Astrocyte (in vitro differentiated cells and primary cell): ENCODE measurements around the gene DNAH3.

ENCODE experiments used
- EZH2 ChIP-seq: IDR thresholded peaks from 2 replicates; pipeline ENCODE4 v1.6.1; 2012; ENCODE audit warnings: mild to moderate bottlenecking, low read length, inconsistent platforms; ENCODE audit not compliant: insufficient read depth
- TF ChIP-seq, protein P1 (sequence below): IDR thresholded peaks from 2 replicates; pipeline ENCODE4 v1.5.1; 2011; ENCODE audit warnings: low read depth, mild to moderate bottlenecking, inconsistent platforms, low read length, moderate library complexity; ENCODE audit not compliant: insufficient read depth

DNA sequence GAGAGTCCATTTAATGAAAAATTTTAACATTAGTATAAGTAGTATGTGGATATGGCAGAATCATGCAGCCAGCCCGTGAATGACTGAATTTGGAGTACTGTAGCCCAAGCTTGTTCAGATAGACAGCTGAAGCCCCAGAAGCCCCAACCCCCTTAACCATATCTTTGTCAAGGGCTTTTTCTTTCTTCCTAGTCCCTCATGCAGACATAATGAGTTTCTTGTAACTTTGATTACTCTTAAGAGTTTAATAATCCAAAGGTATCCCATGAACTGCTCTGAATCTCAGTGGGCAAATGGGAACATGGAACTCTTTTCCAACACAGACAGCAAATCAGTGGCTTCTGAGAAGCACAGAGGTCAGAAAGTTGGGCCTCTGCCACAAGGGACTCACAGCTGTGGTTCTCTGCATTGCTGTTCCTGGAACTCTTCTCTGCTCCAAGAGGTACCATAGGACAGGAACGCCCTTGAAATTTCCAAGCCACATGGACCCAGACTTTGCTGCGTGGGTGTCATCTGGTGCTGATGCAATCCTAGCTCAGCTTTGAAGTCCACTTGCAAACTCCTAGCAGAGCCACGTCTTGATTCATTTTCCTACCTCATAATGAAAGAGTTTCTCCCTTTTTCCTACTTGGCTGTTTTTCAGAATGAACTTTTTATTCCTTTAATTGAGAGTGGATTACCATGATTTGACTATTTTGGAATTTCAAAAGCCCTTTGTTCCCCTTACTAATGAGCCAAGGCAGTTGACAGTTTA, 232.0 kb downstream of the DNAH3 start:
- TF ChIP-seq, protein P1, sequence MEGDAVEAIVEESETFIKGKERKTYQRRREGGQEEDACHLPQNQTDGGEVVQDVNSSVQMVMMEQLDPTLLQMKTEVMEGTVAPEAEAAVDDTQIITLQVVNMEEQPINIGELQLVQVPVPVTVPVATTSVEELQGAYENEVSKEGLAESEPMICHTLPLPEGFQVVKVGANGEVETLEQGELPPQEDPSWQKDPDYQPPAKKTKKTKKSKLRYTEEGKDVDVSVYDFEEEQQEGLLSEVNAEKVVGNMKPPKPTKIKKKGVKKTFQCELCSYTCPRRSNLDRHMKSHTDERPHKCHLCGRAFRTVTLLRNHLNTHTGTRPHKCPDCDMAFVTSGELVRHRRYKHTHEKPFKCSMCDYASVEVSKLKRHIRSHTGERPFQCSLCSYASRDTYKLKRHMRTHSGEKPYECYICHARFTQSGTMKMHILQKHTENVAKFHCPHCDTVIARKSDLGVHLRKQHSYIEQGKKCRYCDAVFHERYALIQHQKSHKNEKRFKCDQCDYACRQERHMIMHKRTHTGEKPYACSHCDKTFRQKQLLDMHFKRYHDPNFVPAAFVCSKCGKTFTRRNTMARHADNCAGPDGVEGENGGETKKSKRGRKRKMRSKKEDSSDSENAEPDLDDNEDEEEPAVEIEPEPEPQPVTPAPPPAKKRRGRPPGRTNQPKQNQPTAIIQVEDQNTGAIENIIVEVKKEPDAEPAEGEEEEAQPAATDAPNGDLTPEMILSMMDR: no peak
- no peak for TF ChIP-seq EZH2
